A549 (cell line): ENCODE results near the gene DOK7. TPM values are rescaled to one million over a fixed set of nuclear protein-coding genes. Genes with fewer than 3 reads are reported as not detected.

Experiments
- ATAC-seq, 2 experiments: fragments of 200-7000 bp in 1 of 2; fragments of >200 bp in 1 of 2; cut with Nextera tagmentation in 1 of 2; cut with Tn5 transposase in 1 of 2; 3 replicates each; pipeline versions ENCODE4 v1.8.0 to v1.9.1; 2018 to 2020; ENCODE audit warnings: mild to moderate bottlenecking in 1 of 2, moderate library complexity in 1 of 2
- CTCF ChIA-PET: fragments of 300-600 bp; sonication (Branson Sonifier 250); formaldehyde crosslinking; extraction: SDS; loops from one replicate; lab custom pipeline; 2021; ENCODE audit warnings: antibody characterized with exemption, inconsistent platforms; lab: Yijun Ruan, JAX
- POLR2A ChIA-PET: fragments of 350-600 bp; formaldehyde crosslinking; extraction: SDS; loops from one replicate; lab custom pipeline; 2021; ENCODE audit warnings: antibody characterized with exemption, inconsistent platforms; lab: Yijun Ruan, JAX
- DNase-seq, 2 experiments: peaks; one replicate each; pipeline versions ENCODE4 v3.0.0 to v3.0.0-alpha.2; 2011 to 2016; ENCODE audit warnings: low read depth in 1 of 2, low spot score in 1 of 2
- FAIRE-seq: peaks from 2 replicates; lab custom pipeline; 2011; peaks lifted over from hg19 to GRCh38; lab: Jason Lieb, UNC
- H3K27ac ChIP-seq, 2 experiments: fragments of >200 bp; sonication (Bioruptor Twin); formaldehyde crosslinking; 3 replicates each; pipeline ENCODE4 v1.5.1; 2016 to 2017
- H3K4me1 ChIP-seq: fragments of >200 bp; sonication (Bioruptor Twin); formaldehyde crosslinking; 3 replicates; pipeline ENCODE4 v1.6.1; 2016
- H3K4me2 ChIP-seq: fragments of >200 bp; sonication (Bioruptor Twin); formaldehyde crosslinking; 3 replicates; pipeline ENCODE4 v1.6.1; 2016
- H3K4me3 ChIP-seq: fragments of >200 bp; sonication (Bioruptor Twin); formaldehyde crosslinking; 3 replicates; pipeline ENCODE4 v1.5.1; 2016
- H3K9me3 ChIP-seq: fragments of >200 bp; sonication (Bioruptor Twin); formaldehyde crosslinking; 3 replicates; pipeline ENCODE4 v1.6.1; 2016
- BCL3 ChIP-seq: fragments of >200 bp; sonication (Bioruptor Twin); formaldehyde crosslinking; IDR thresholded peaks from 3 replicates; pipeline ENCODE4 v1.6.1; 2016
- CBX8 ChIP-seq: fragments of 200-600 bp; sonication (generic); IDR thresholded peaks from 2 replicates; pipeline ENCODE4 v1.6.1; 2016
- CHD4 ChIP-seq: fragments of 200-600 bp; sonication (generic); IDR thresholded peaks from 2 replicates; pipeline ENCODE4 v1.6.1; 2016; ENCODE audit warnings: antibody characterized with exemption, mild to moderate bottlenecking, borderline replicate concordance
- E2F6 ChIP-seq: IDR thresholded peaks from 2 replicates; pipeline ENCODE4 v1.6.1; 2012; ENCODE audit warnings: low read depth, borderline replicate concordance
- EHF ChIP-seq: fragments of 250-450 bp; sonication (Bioruptor Pico); IDR thresholded peaks from 2 replicates; pipeline ENCODE4 v1.5.0; 2020; ENCODE audit warnings: mild to moderate bottlenecking
- GATA3 ChIP-seq: IDR thresholded peaks from 2 replicates; pipeline ENCODE4 v1.6.1; 2012; ENCODE audit warnings: borderline replicate concordance
- HDAC2 ChIP-seq: fragments of 200-600 bp; sonication (generic); IDR thresholded peaks from 2 replicates; pipeline ENCODE4 v1.6.1; 2016
- HEYL ChIP-seq: fragments of 250-450 bp; sonication (Bioruptor Pico); IDR thresholded peaks from 2 replicates; pipeline ENCODE4 v1.8.0; 2021; ENCODE audit warnings: mild to moderate bottlenecking, moderate library complexity
- HMGXB4 ChIP-seq: fragments of 250-450 bp; sonication (Bioruptor Pico); IDR thresholded peaks from 2 replicates; pipeline ENCODE4 v1.5.0; 2021; ENCODE audit warnings: mild to moderate bottlenecking, moderate library complexity, borderline replicate concordance
- JUN ChIP-seq, 2 experiments: fragments of >200 bp; sonication (Bioruptor Twin); formaldehyde crosslinking; IDR thresholded peaks; 2 replicates in 1 of 2; 3 replicates in 1 of 2; pipeline ENCODE4 v1.6.1; 2016 to 2017
- MAX ChIP-seq: IDR thresholded peaks from 2 replicates; pipeline ENCODE4 v1.6.1; 2012
- MAZ ChIP-seq: fragments of 150-350 bp; IDR thresholded peaks from 2 replicates; pipeline ENCODE4 v1.6.1; 2014; ENCODE audit warnings: antibody characterized with exemption, low read depth, low read length, borderline replicate concordance
- NFE2L2 ChIP-seq: fragments of 150-350 bp; conservative IDR thresholded peaks from 2 replicates; pipeline ENCODE4 v1.6.1; 2014; ENCODE audit warnings: low read length
- NPAS2 ChIP-seq: fragments of 250-450 bp; sonication (Bioruptor Pico); IDR thresholded peaks from 2 replicates; pipeline ENCODE4 v1.8.0; 2022; ENCODE audit warnings: mild to moderate bottlenecking, moderate library complexity, borderline replicate concordance
- NR3C1 ChIP-seq: fragments of >200 bp; sonication (Bioruptor Twin); formaldehyde crosslinking; IDR thresholded peaks from 3 replicates; pipeline ENCODE4 v1.6.1; 2017
- PHF8 ChIP-seq: fragments of 200-600 bp; sonication (generic); IDR thresholded peaks from 2 replicates; pipeline ENCODE4 v1.6.1; 2016; ENCODE audit warnings: low read depth, mild to moderate bottlenecking, antibody characterized with exemption, moderate library complexity, borderline replicate concordance
- POLR2AphosphoS2 ChIP-seq: conservative IDR thresholded peaks from 2 replicates; pipeline ENCODE4 v1.6.1; 2012; ENCODE audit warnings: low read length, improper control_type of control experiment, inconsistent platforms
- RARB ChIP-seq: fragments of 250-450 bp; sonication (Bioruptor Pico); IDR thresholded peaks from 2 replicates; pipeline ENCODE4 v1.8.0; 2021; ENCODE audit warnings: mild to moderate bottlenecking, moderate library complexity
- RFX5 ChIP-seq: fragments of 450-650 bp; IDR thresholded peaks from 2 replicates; pipeline ENCODE4 v1.7.1; 2014; ENCODE audit warnings: antibody characterized with exemption, mild to moderate bottlenecking, moderate library complexity
- SREBF2 ChIP-seq: fragments of 450-650 bp; IDR thresholded peaks from 2 replicates; pipeline ENCODE4 v1.6.1; 2014; ENCODE audit warnings: mild to moderate bottlenecking, moderate library complexity
- TFCP2L1 ChIP-seq: fragments of 250-450 bp; sonication (Bioruptor Pico); IDR thresholded peaks from 2 replicates; pipeline ENCODE4 v1.5.0; 2021; ENCODE audit warnings: mild to moderate bottlenecking
- ZFP36 ChIP-seq: fragments of 450-650 bp; IDR thresholded peaks from 2 replicates; pipeline ENCODE4 v1.6.1; 2014; ENCODE audit warnings: borderline replicate concordance; ENCODE audit not compliant: partially characterized antibody
- WGBS: methylation state at CpG from one replicate; pipeline ENCODE4 v1.1.6; 2017; ENCODE audit errors: missing lambda C conversion rate; 5-methylcytosine and 5-hydroxymethylcytosine counted together
- polyA plus RNA-seq, 4 experiments: library from polyadenylated mRNA; depleted of rRNA in 3 of 4; stranded (reverse); fragments of >200 nt; fragmentation: RNase III in 1 of 4; extraction: RNeasy Plus Mini Kit Qiagen cat#74134 plus additional on column Dnase treatment in 1 of 4; gene quantifications; 2 replicates in 3 of 4; 3 replicates in 1 of 4; pipeline ENCODE4 v1.2.3, GENCODE V29; 2011 to 2017

The DOK7 gene
- polyA plus RNA-seq, 2 of the 4 experiments (the other 2 are of a cell fraction): 0.17 to 0.21 TPM

- 96% methylated on average over 4 of the region's 29 CpGs for WGBS
- FAIRE-seq: no peak
- no peak for ATAC-seq
- ChIA-PET POLR2A (no interaction called here), CTCF (interaction anchor here (1.2 kb wide), 1 partner anchor 76 kb away, joined by 3 read pairs; no protein-coding TSS in a partner anchor)
- Histone ChIP-seq H3K9me3 (no peaks in the 10 kb centered on the region), H3K4me1 (no peaks in the 10 kb centered on the region), H3K4me2 (no peak overlapping the region), H3K27ac (no peak overlapping the region), H3K4me3 (no peak overlapping the region)
- DNase-seq: no peak
- TF ChIP-seq PHF8 (no peak), MAZ (no peak), NR3C1 (no peak), BCL3 (no peak), HEYL (no peak), TFCP2L1 (no peak), HDAC2 (no peak), RFX5 (no peak), JUN (IDR thresholded peaks at IDR 0.05) (no peak), NPAS2 (no peak), MAX (no peak), RARB (CRISPR knock-in tag) (no peak), SREBF2 (no peak), CHD4 (no peak), HMGXB4 (CRISPR knock-in tag) (no peak), NFE2L2 (no peak), CBX8 (no peak), POLR2AphosphoS2 (no peak)
These were observed 40.8 kb upstream of the DOK7 start for GRCh38 chr4:3422241-3422801.

GRCh38 chr4:3422808-3423297 lies 40.3 kb upstream of the DOK7 start:
- Histone ChIP-seq H3K27ac (no peak overlapping the region), H3K9me3 (no peaks in the 10 kb centered on the region), H3K4me3 (no peak overlapping the region), H3K4me1 (no peaks in the 10 kb centered on the region), H3K4me2 (no peak overlapping the region)
- DNase-seq (no peak), ATAC-seq (no peak), FAIRE-seq (no peak)
- WGBS: 83% methylated on average over 6 of the region's 19 CpGs
- TF ChIP-seq GATA3: no peak
- no peak for TF ChIP-seq BCL3
- no peak for TF ChIP-seq ZFP36
- TF ChIP-seq E2F6: no peak
- TF ChIP-seq MAZ: no peak
- no peak for TF ChIP-seq EHF
- no peak for TF ChIP-seq RARB (CRISPR knock-in tag)
- ChIA-PET CTCF (no interaction called here), POLR2A (no interaction called here)
